Brain pericyte (primary cell): ENCODE results near the gene SYNGR2.

Experiments used
- DNase-seq: peaks from one replicate; pipeline ENCODE4 v3.0.0-alpha.2; 2012; ENCODE audit warnings: low read depth, low spot score

The SYNGR2 gene

GRCh38 chr17:78168242-78168902, at the start of gene SYNGR2:
Gene SYNGR2 (plus strand): TSS chr17:78168581. CDS start chr17:78168617, 36 bp downstream.
- DNase-seq = no peak

- DNase-seq = no peak
Measured at GRCh38 chr17:78118801-78119241, 49.6 kb upstream of the SYNGR2 start.

- no peak for DNase-seq
Measured at GRCh38 chr17:78120537-78120936, 47.8 kb upstream of the SYNGR2 start.

- no peak for DNase-seq
Measured at GRCh38 chr17:78120971-78121800, 47.2 kb upstream of the SYNGR2 start.

GRCh38 chr17:78121801-78122215, 46.6 kb upstream of the SYNGR2 start:
- no peak for DNase-seq

GRCh38 chr17:78122216-78122930, 46.0 kb upstream of the SYNGR2 start:
- no peak for DNase-seq

GRCh38 chr17:78122931-78123249, 45.5 kb upstream of the SYNGR2 start:
- no peak for DNase-seq

- no peak for DNase-seq
Measured at GRCh38 chr17:78123258-78123929, 45.0 kb upstream of the SYNGR2 start.

- DNase-seq = no peak
Measured at GRCh38 chr17:78124081-78124835, 44.1 kb upstream of the SYNGR2 start.

- DNase-seq = no peak
Measured at GRCh38 chr17:78124836-78125137, 43.6 kb upstream of the SYNGR2 start.

GRCh38 chr17:78125138-78125913, 43.1 kb upstream of the SYNGR2 start:
- no peak for DNase-seq

GRCh38 chr17:78125976-78126894, 42.1 kb upstream of the SYNGR2 start:
- DNase-seq = no peak

GRCh38 chr17:78126895-78127238, 41.5 kb upstream of the SYNGR2 start:
- no peak for DNase-seq

- no peak for DNase-seq
Measured at GRCh38 chr17:78127239-78127887, 41.0 kb upstream of the SYNGR2 start.

GRCh38 chr17:78127888-78128550, 40.4 kb upstream of the SYNGR2 start:
- DNase-seq = no peak

GRCh38 chr17:78128551-78129350, 39.6 kb upstream of the SYNGR2 start, which contains the start of gene TMC6:
Gene TMC6 (minus strand): TSS chr17:78128755. CDS start chr17:78126832, 1,923 bp downstream.
- DNase-seq = no peak

GRCh38 chr17:78129351-78130089, 38.9 kb upstream of the SYNGR2 start:
- DNase-seq = no peak
